ENCODE results near the gene CDYL2. TPM values are rescaled to one million over a fixed set of nuclear protein-coding genes. Genes with fewer than 3 reads are reported as not detected.

The CDYL2 gene
- total RNA-seq, 1 donor from 2014 or later, result 26.5 TPM

DNA sequence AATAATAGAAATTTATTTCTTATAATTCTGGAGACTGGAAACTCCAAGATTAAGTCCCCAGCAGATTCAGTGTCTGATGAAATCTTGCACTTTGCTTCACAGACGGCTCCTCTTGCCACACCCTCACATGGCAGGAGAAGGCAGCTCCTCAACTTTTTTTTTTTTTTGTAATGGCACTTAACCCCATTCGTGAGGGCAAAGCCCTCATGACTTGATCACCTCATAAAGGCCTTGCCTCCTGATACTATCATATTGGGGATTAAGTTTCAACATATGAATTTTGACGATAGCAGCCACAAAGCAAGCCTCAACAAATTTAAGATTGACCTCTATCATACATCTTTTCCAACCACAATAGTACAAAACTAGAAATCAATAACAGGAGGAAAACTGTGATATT lies 42.3 kb upstream of the CDYL2 start:
- TF ChIP-seq, protein P1, sequence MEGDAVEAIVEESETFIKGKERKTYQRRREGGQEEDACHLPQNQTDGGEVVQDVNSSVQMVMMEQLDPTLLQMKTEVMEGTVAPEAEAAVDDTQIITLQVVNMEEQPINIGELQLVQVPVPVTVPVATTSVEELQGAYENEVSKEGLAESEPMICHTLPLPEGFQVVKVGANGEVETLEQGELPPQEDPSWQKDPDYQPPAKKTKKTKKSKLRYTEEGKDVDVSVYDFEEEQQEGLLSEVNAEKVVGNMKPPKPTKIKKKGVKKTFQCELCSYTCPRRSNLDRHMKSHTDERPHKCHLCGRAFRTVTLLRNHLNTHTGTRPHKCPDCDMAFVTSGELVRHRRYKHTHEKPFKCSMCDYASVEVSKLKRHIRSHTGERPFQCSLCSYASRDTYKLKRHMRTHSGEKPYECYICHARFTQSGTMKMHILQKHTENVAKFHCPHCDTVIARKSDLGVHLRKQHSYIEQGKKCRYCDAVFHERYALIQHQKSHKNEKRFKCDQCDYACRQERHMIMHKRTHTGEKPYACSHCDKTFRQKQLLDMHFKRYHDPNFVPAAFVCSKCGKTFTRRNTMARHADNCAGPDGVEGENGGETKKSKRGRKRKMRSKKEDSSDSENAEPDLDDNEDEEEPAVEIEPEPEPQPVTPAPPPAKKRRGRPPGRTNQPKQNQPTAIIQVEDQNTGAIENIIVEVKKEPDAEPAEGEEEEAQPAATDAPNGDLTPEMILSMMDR (IDR thresholded peaks at IDR 0.05; ENCODE audit: insufficient read depth, low read depth, low read length), result no peak
- no peak for TF ChIP-seq EZH2 (IDR thresholded peaks at IDR 0.05; ENCODE audit: insufficient read depth, low read length)
- Histone ChIP-seq H4K20me1 (ENCODE audit: insufficient read depth, low read length) (no peaks in the 10 kb centered on the region), H3K79me2 (ENCODE audit: insufficient read depth, low read length) (no peaks in the 10 kb centered on the region), H3K4me3 (ENCODE audit: insufficient read depth, low read depth, low read length) (no peak overlapping the region), H3K27me3 (ENCODE audit: insufficient read depth, low read length) (no peaks in the 10 kb centered on the region), H3K36me3 (ENCODE audit: insufficient read depth, low read length) (no peaks in the 10 kb centered on the region), H3K9me3 (ENCODE audit: insufficient read depth, low read depth, low read length) (no peaks in the 10 kb centered on the region), H3K9ac (ENCODE audit: low read length) (no peak overlapping the region), H3K4me2 (ENCODE audit: low read length) (no peak overlapping the region), H3K27ac (ENCODE audit: low read depth, low read length) (no peak overlapping the region), H2AFZ (ENCODE audit: low read depth, low read length) (no peak overlapping the region), H3K4me1 (ENCODE audit: insufficient read depth, low read length) (no peaks in the 10 kb centered on the region)
- H3K27ac Mint-ChIP-seq (ENCODE audit: unreplicated experiment), result no peak overlapping the region
- H3K27me3 Mint-ChIP-seq (ENCODE audit: low read depth, unreplicated experiment), result no peaks in the 10 kb centered on the region
- DNase-seq (ENCODE audit: low read depth), result no peak
- no peaks in the 10 kb centered on the region for H3K36me3 Mint-ChIP-seq (ENCODE audit: low read depth, unreplicated experiment)
- FAIRE-seq, result no peak
- peaks cover 18% of the 10 kb centered on the region for H3K9me3 Mint-ChIP-seq (ENCODE audit: unreplicated experiment)
- H3K4me3 Mint-ChIP-seq (ENCODE audit: unreplicated experiment), result no peak overlapping the region
- no peaks in the 10 kb centered on the region for H3K4me1 Mint-ChIP-seq (ENCODE audit: low read depth, unreplicated experiment)

DNA sequence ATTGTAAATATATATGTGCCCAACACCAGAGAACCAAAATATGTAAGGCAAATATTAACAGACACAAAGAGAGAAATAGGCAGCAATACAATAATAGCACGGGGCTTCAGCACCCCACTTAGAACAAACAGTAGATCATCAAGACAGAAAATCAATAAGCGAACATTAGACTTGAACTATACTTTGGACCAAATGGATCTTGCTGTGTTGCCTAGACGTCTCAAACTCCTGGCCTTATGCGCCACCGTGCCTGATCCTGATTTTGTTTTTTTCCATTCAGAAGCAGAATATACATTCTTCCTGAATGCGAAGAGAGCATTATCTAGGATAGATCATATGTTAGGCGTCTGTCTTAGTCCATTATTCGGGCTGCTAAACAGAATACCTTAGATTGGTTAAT lies 41.9 kb upstream of the CDYL2 start:
- no peak overlapping the region for H3K27ac ChIP-seq (ENCODE audit: low read depth, low read length)
- Mint-ChIP-seq H3K27me3 (ENCODE audit: low read depth, unreplicated experiment) (no peaks in the 10 kb centered on the region), H3K9me3 (ENCODE audit: unreplicated experiment) (peaks cover 21% of the 10 kb centered on the region), H3K36me3 (ENCODE audit: low read depth, unreplicated experiment) (no peaks in the 10 kb centered on the region), H3K27ac (ENCODE audit: unreplicated experiment) (no peak overlapping the region), H3K4me3 (ENCODE audit: unreplicated experiment) (no peak overlapping the region), H3K4me1 (ENCODE audit: low read depth, unreplicated experiment) (no peaks in the 10 kb centered on the region)
- no peak overlapping the region for H3K9ac ChIP-seq (ENCODE audit: low read length)
- no peaks in the 10 kb centered on the region for H3K9me3 ChIP-seq (ENCODE audit: insufficient read depth, low read depth, low read length)
- no peaks in the 10 kb centered on the region for H3K79me2 ChIP-seq (ENCODE audit: insufficient read depth, low read length)
- DNase-seq (ENCODE audit: low read depth) (no peak), FAIRE-seq (no peak)
- TF ChIP-seq, protein P1 (IDR thresholded peaks at IDR 0.05; ENCODE audit: insufficient read depth, low read depth, low read length), result no peak
- H3K4me1 ChIP-seq (ENCODE audit: insufficient read depth, low read length), result no peaks in the 10 kb centered on the region
- H3K4me3 ChIP-seq (ENCODE audit: insufficient read depth, low read depth, low read length), result no peak overlapping the region
- no peak overlapping the region for H3K4me2 ChIP-seq (ENCODE audit: low read length)
- H4K20me1 ChIP-seq (ENCODE audit: insufficient read depth, low read length), result no peaks in the 10 kb centered on the region
- H3K27me3 ChIP-seq (ENCODE audit: insufficient read depth, low read length), result no peaks in the 10 kb centered on the region
- H2AFZ ChIP-seq (ENCODE audit: low read depth, low read length), result no peak overlapping the region
- H3K36me3 ChIP-seq (ENCODE audit: insufficient read depth, low read length), result no peaks in the 10 kb centered on the region

DNA sequence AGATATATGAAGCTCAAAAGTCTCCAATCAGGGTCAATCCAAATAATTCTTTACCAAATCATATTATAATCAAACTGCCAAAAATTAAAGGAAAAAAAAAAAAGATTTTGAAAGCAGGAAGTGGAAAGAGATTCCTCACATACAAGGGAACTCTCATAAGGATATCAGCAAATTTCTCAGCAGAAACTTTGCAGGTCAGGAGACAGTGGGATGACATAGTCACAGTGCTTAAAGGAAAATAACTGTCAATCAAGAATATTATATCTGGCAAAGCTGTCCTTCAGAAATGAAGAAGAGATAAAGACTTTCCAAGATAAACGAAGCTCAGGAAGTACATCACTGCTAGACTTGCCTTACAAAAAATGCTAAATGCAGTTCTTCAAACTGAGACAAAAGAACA lies 40.0 kb upstream of the CDYL2 start:
- H3K36me3 Mint-ChIP-seq (ENCODE audit: low read depth, unreplicated experiment), result no peaks in the 10 kb centered on the region
- no peaks in the 10 kb centered on the region for H3K4me1 Mint-ChIP-seq (ENCODE audit: low read depth, unreplicated experiment)
- no peaks in the 10 kb centered on the region for H3K9me3 ChIP-seq (ENCODE audit: insufficient read depth, low read depth, low read length)
- no peak for TF ChIP-seq EZH2 (IDR thresholded peaks at IDR 0.05; ENCODE audit: insufficient read depth, low read length)
- TF ChIP-seq, protein P1 (IDR thresholded peaks at IDR 0.05; ENCODE audit: insufficient read depth, low read depth, low read length), result no peak
- H3K4me2 ChIP-seq (ENCODE audit: low read length), result no peak overlapping the region
- no peak overlapping the region for H3K4me3 ChIP-seq (ENCODE audit: insufficient read depth, low read depth, low read length)
- no peak overlapping the region for H3K9ac ChIP-seq (ENCODE audit: low read length)
- no peaks in the 10 kb centered on the region for H3K27me3 ChIP-seq (ENCODE audit: insufficient read depth, low read length)
- no peaks in the 10 kb centered on the region for H3K4me1 ChIP-seq (ENCODE audit: insufficient read depth, low read length)
- FAIRE-seq (no peak), DNase-seq (ENCODE audit: low read depth) (no peak)
- no peaks in the 10 kb centered on the region for H3K36me3 ChIP-seq (ENCODE audit: insufficient read depth, low read length)
- H3K9me3 Mint-ChIP-seq (ENCODE audit: unreplicated experiment), result peaks cover 26% of the 10 kb centered on the region
- H4K20me1 ChIP-seq (ENCODE audit: insufficient read depth, low read length), result no peaks in the 10 kb centered on the region
- H3K79me2 ChIP-seq (ENCODE audit: insufficient read depth, low read length), result no peaks in the 10 kb centered on the region
- H3K27me3 Mint-ChIP-seq (ENCODE audit: low read depth, unreplicated experiment), result no peaks in the 10 kb centered on the region
- H3K27ac Mint-ChIP-seq (ENCODE audit: unreplicated experiment), result no peak overlapping the region
- no peak overlapping the region for H2AFZ ChIP-seq (ENCODE audit: low read depth, low read length)
- H3K4me3 Mint-ChIP-seq (ENCODE audit: unreplicated experiment), result no peak overlapping the region
- no peak overlapping the region for H3K27ac ChIP-seq (ENCODE audit: low read depth, low read length)
